Measurements from ENCODE around the gene CWF19L1. TPM values are rescaled to one million over a fixed set of nuclear protein-coding genes. Genes with fewer than 3 reads are reported as not detected.

The CWF19L1 gene
- total RNA-seq, 1 donor from 2014 or later = 33.3 TPM

- no peak for DNase-seq (ENCODE audit: low read depth, low spot score)
Observed at GRCh38 chr10:100253041-100253440, 14.4 kb downstream of the CWF19L1 start.

GRCh38 chr10:100248820-100249219 lies 18.6 kb downstream of the CWF19L1 start:
- no peak for DNase-seq (ENCODE audit: low read depth, low spot score)

- DNase-seq (ENCODE audit: low read depth, low spot score) = no peak
Observed at GRCh38 chr10:100245484-100246220, 21.8 kb downstream of the CWF19L1 start.

- DNase-seq (ENCODE audit: low read depth, low spot score) = no peak
Observed at GRCh38 chr10:100239851-100240250, 27.6 kb downstream of the CWF19L1 start.

- no peak for DNase-seq (ENCODE audit: low read depth, low spot score)
Observed at GRCh38 chr10:100238429-100238828, 29.0 kb downstream of the CWF19L1 start.

GRCh38 chr10:100232101-100232500 lies 35.3 kb downstream of the CWF19L1 start:
- DNase-seq (ENCODE audit: low read depth, low spot score) = no peak

- no peak for DNase-seq (ENCODE audit: low read depth, low spot score)
Observed at GRCh38 chr10:100229819-100230422, 37.5 kb downstream of the CWF19L1 start.

- no peak for DNase-seq (ENCODE audit: low read depth, low spot score)
Observed at GRCh38 chr10:100223879-100224278, 43.6 kb downstream of the CWF19L1 start.

- no peak for DNase-seq (ENCODE audit: low read depth, low spot score)
Observed at GRCh38 chr10:100222529-100222928, 44.9 kb downstream of the CWF19L1 start.

GRCh38 chr10:100216006-100216405 lies 51.4 kb downstream of the CWF19L1 start:
- DNase-seq (ENCODE audit: low read depth, low spot score) = no peak

GRCh38 chr10:100209303-100209702 lies 58.1 kb downstream of the CWF19L1 start:
- no peak for DNase-seq (ENCODE audit: low read depth, low spot score)

GRCh38 chr10:100208276-100208675 lies 59.2 kb downstream of the CWF19L1 start:
- no peak for DNase-seq (ENCODE audit: low read depth, low spot score)

- DNase-seq (ENCODE audit: low read depth, low spot score) = no peak
Observed at GRCh38 chr10:100204370-100204769, 63.1 kb downstream of the CWF19L1 start.

GRCh38 chr10:100201549-100201948 lies 65.9 kb downstream of the CWF19L1 start:
- no peak for DNase-seq (ENCODE audit: low read depth, low spot score)

GRCh38 chr10:100194711-100195110 lies 72.7 kb downstream of the CWF19L1 start:
- DNase-seq (ENCODE audit: low read depth, low spot score) = no peak

- DNase-seq (ENCODE audit: low read depth, low spot score) = no peak
Observed at GRCh38 chr10:100192350-100192749, 75.1 kb downstream of the CWF19L1 start.

GRCh38 chr10:100186253-100187212 lies 80.9 kb downstream of the CWF19L1 start:
- no peak for DNase-seq (ENCODE audit: low read depth, low spot score)

- peak; percentile 63 for DNase-seq (ENCODE audit: low read depth, low spot score)
Observed at GRCh38 chr10:100185364-100186252, 81.8 kb downstream of the CWF19L1 start, which contains the start of gene ERLIN1. TSS of gene ERLIN1 (minus strand) at chr10:100186029. CDS start at chr10:100185626, 403 bp downstream.

GRCh38 chr10:100184840-100185239 lies 82.6 kb downstream of the CWF19L1 start:
- no peak for DNase-seq (ENCODE audit: low read depth, low spot score)

GRCh38 chr10:100184426-100184825 lies 83.0 kb downstream of the CWF19L1 start:
- no peak for DNase-seq (ENCODE audit: low read depth, low spot score)

GRCh38 chr10:100183481-100183880 lies 84.0 kb downstream of the CWF19L1 start:
- DNase-seq (ENCODE audit: low read depth, low spot score) = no peak

All from pulmonary artery endothelial cell (primary cell).